SK-N-SH (cell line): ENCODE measurements around the gene TCAF1. TPM values are rescaled to one million over a fixed set of nuclear protein-coding genes. Genes with fewer than 3 reads are reported as not detected.

ENCODE experiments used
- CTCF ChIA-PET: fragments of 300-600, 350-600 bp; formaldehyde crosslinking; extraction: SDS; loops from one replicate; lab custom pipeline; 2021; lab: Yijun Ruan, JAX
- POLR2A ChIA-PET: fragments of 350-600 bp; sonication (Branson Sonifier 250); formaldehyde crosslinking; extraction: SDS; loops from one replicate; lab custom pipeline; 2020; ENCODE audit warnings: antibody characterized with exemption, inconsistent platforms; lab: Yijun Ruan, JAX
- DNase-seq: peaks from one replicate; pipeline ENCODE4 v3.0.0; 2012
- H2AFZ ChIP-seq: fragments of 200-600 bp; sonication (generic); 2 replicates; pipeline ENCODE4 v1.8.1; 2016; ENCODE audit warnings: antibody characterized with exemption, mild to moderate bottlenecking, low read depth
- H3F3A ChIP-seq: fragments of 200-600 bp; sonication (generic); replicated peaks from 2 replicates; pipeline ENCODE3; 2016; ENCODE audit warnings: antibody characterized with exemption, mild to moderate bottlenecking; ENCODE audit not compliant: insufficient read depth
- H3K27ac ChIP-seq, 2 experiments: fragments of 200-500 bp in 1 of 2; fragments of 200-600 bp in 1 of 2; sonication (Bioruptor generic) in 1 of 2; sonication (generic), shearing (Covaris generic) in 1 of 2; 2 replicates each; pipeline versions ENCODE4 v1.5.1 to v1.6.1; 2014 to 2016; ENCODE audit warnings: low read depth in 2 of 2, inconsistent platforms in 1 of 2, low read length in 1 of 2, mild to moderate bottlenecking in 1 of 2, mixed read lengths in 1 of 2
- H3K27me3 ChIP-seq: fragments of 200-600 bp; sonication (generic), shearing (Covaris generic); 2 replicates; pipeline ENCODE4 v1.6.1; 2016; ENCODE audit warnings: mixed run types; ENCODE audit not compliant: insufficient read depth
- H3K36me3 ChIP-seq, 2 experiments: fragments of 200-500 bp in 1 of 2; fragments of 200-600 bp in 1 of 2; sonication (Bioruptor generic) in 1 of 2; sonication (generic) in 1 of 2; replicated peaks in 1 of 2; 2 replicates each; pipeline versions ENCODE3 to v1.5.1; 2014 to 2016; ENCODE audit warnings: low read length in 1 of 2, mild to moderate bottlenecking in 1 of 2; ENCODE audit not compliant: insufficient read depth in 2 of 2, control insufficient read depth in 1 of 2
- H3K4me1 ChIP-seq, 2 experiments: fragments of 200-500 bp in 1 of 2; fragments of 200-600 bp in 1 of 2; sonication (Bioruptor generic) in 1 of 2; sonication (generic), shearing (Covaris generic) in 1 of 2; 2 replicates each; pipeline versions ENCODE4 v1.5.1 to v1.6.1; 2014 to 2016; ENCODE audit warnings: low read depth in 1 of 2, low read length in 1 of 2, mixed run types in 1 of 2; ENCODE audit not compliant: insufficient read depth in 2 of 2, control insufficient read depth in 1 of 2
- H3K4me2 ChIP-seq: fragments of 200-600 bp; sonication (generic), shearing (Covaris generic); 2 replicates; pipeline ENCODE4 v1.6.1; 2017; ENCODE audit warnings: mixed run types
- H3K4me3 ChIP-seq, 2 experiments: fragments of 200-500 bp in 1 of 2; fragments of 200-600 bp in 1 of 2; sonication (Bioruptor generic) in 1 of 2; sonication (generic), shearing (Covaris generic) in 1 of 2; 2 replicates each; pipeline versions ENCODE4 v1.5.1 to v1.8.1; 2014 to 2016; ENCODE audit warnings: low read depth in 2 of 2, inconsistent platforms in 1 of 2, low read length in 1 of 2, mild to moderate bottlenecking in 1 of 2, mixed read lengths in 1 of 2, moderate library complexity in 1 of 2
- H3K79me2 ChIP-seq: fragments of 200-600 bp; sonication (generic); 2 replicates; pipeline ENCODE4 v1.8.1; 2017; ENCODE audit warnings: mild to moderate bottlenecking; ENCODE audit not compliant: insufficient read depth
- H3K9ac ChIP-seq: fragments of 200-600 bp; sonication (generic); 2 replicates; pipeline ENCODE4 v1.6.1; 2017; ENCODE audit warnings: mixed run types
- H3K9me2 ChIP-seq: fragments of 200-600 bp; sonication (generic); 2 replicates; pipeline ENCODE4 v1.6.1; 2017; ENCODE audit warnings: mixed run types
- H3K9me3 ChIP-seq: fragments of 200-600 bp; sonication (generic); 2 replicates; pipeline ENCODE4 v1.6.1; 2017; ENCODE audit warnings: mixed run types, mild to moderate bottlenecking, moderate library complexity
- H4K20me1 ChIP-seq: fragments of 200-600 bp; sonication (generic); 2 replicates; pipeline ENCODE4 v1.6.1; 2017; ENCODE audit warnings: mild to moderate bottlenecking, mixed run types; ENCODE audit not compliant: insufficient read depth
- CHD2 ChIP-seq: fragments of 150-350 bp; IDR thresholded peaks from 2 replicates; pipeline ENCODE4 v1.6.1; 2018; ENCODE audit warnings: low read length; ENCODE audit not compliant: partially characterized antibody
- EP300 ChIP-seq, 2 experiments: IDR thresholded peaks; 2 replicates each; pipeline versions ENCODE4 v1.4.0 to v1.6.1; 2012; ENCODE audit warnings: borderline replicate concordance in 1 of 2, low read depth in 1 of 2, low read length in 1 of 2
- FOSL2 ChIP-seq: IDR thresholded peaks from 2 replicates; pipeline ENCODE4 v1.4.0; 2012; ENCODE audit warnings: low read depth, mild to moderate bottlenecking, moderate library complexity, borderline replicate concordance
- FOXJ3 ChIP-seq: sonication (generic); formaldehyde crosslinking; IDR thresholded peaks from 2 replicates; pipeline ENCODE4 v1.5.1; 2020; ENCODE audit warnings: mild to moderate bottlenecking, missing genetic modification reagents
- FOXM1 ChIP-seq: IDR thresholded peaks from 2 replicates; pipeline ENCODE4 v1.4.0; 2012; ENCODE audit warnings: low read depth, mild to moderate bottlenecking
- IRF3 ChIP-seq: fragments of 150-350 bp; IDR thresholded peaks from 2 replicates; pipeline ENCODE4 v1.6.1; 2016; ENCODE audit warnings: mild to moderate bottlenecking, low read depth, low read length
- JUND ChIP-seq: IDR thresholded peaks from 2 replicates; pipeline ENCODE4 v1.4.0; 2012
- POLR2AphosphoS5 ChIP-seq: IDR thresholded peaks from 2 replicates; pipeline ENCODE4 v1.6.1; 2012; ENCODE audit warnings: low read depth, low read length
- RCOR1 ChIP-seq: fragments of 150-350 bp; IDR thresholded peaks from 2 replicates; pipeline ENCODE4 v1.6.1; 2017; ENCODE audit warnings: antibody characterized with exemption, low read length
- RXRA ChIP-seq: IDR thresholded peaks from 2 replicates; pipeline ENCODE4 v1.4.0; 2012; ENCODE audit warnings: low read depth, mild to moderate bottlenecking, borderline replicate concordance
- SIN3A ChIP-seq: IDR thresholded peaks from 2 replicates; pipeline ENCODE4 v1.6.1; 2012; ENCODE audit warnings: low read depth, mild to moderate bottlenecking, low read length, moderate library complexity, borderline replicate concordance
- SMC3 ChIP-seq: IDR thresholded peaks from 2 replicates; pipeline ENCODE4 v1.6.1; 2012; ENCODE audit warnings: low read depth, low read length, improper control_type of control experiment
- TAF1 ChIP-seq: IDR thresholded peaks from 2 replicates; pipeline ENCODE4 v1.6.1; 2012; ENCODE audit warnings: low read depth, mild to moderate bottlenecking, low read length, moderate library complexity, borderline replicate concordance
- TEAD4 ChIP-seq: IDR thresholded peaks from 2 replicates; pipeline ENCODE4 v1.4.0; 2012; ENCODE audit warnings: mild to moderate bottlenecking, borderline replicate concordance; ENCODE audit not compliant: insufficient read depth
- USF2 ChIP-seq: fragments of 150-350 bp; IDR thresholded peaks from 2 replicates; pipeline ENCODE4 v1.6.1; 2017; ENCODE audit warnings: antibody characterized with exemption, low read length, low read depth, borderline replicate concordance
- WGBS: methylation state at CpG from one replicate; pipeline ENCODE4 v1.1.6; 2017; ENCODE audit warnings: low lambda C conversion rate; 5-methylcytosine and 5-hydroxymethylcytosine counted together
- polyA plus RNA-seq, 3 experiments: library from polyadenylated mRNA; depleted of rRNA; stranded (reverse); fragments of >200 nt; gene quantifications; 2 replicates each; pipeline ENCODE4 v1.2.3, GENCODE V29; 2012

The TCAF1 gene
- polyA plus RNA-seq, 1 of the 3 experiments (the other 2 are of a cell fraction) = 59.0 TPM

- Histone ChIP-seq H3K27ac (no peak overlapping the region), H3K9me2 (no peaks in the 10 kb centered on the region), H3K9me3 (no peaks in the 10 kb centered on the region), H3K4me2 (no peak overlapping the region), H3K79me2 (no peaks in the 10 kb centered on the region)
- POLR2A ChIA-PET = no interaction called here
- no peak for TF ChIP-seq IRF3
- TF ChIP-seq EP300 (IDR thresholded peaks at IDR 0.05; ENCODE audit: borderline replicate concordance in 1 of 2, low read depth in 1 of 2, low read length in 1 of 2) = no peak
- TF ChIP-seq SMC3 = no peak
- no peak for TF ChIP-seq TAF1
- no peak for TF ChIP-seq JUND
- TF ChIP-seq FOXJ3 = no peak
- no peak for TF ChIP-seq CHD2
- TF ChIP-seq USF2 = no peak
- TF ChIP-seq POLR2AphosphoS5 = no peak
- TF ChIP-seq SIN3A = no peak
- TF ChIP-seq RCOR1 = no peak
- no peak for TF ChIP-seq RXRA
- TF ChIP-seq FOXM1 = no peak
- TF ChIP-seq TEAD4 = no peak
- TF ChIP-seq FOSL2 = no peak
- TF ChIP-seq, all 33 proteins: peak for 0
- no peak overlapping the region for H3K9ac ChIP-seq
- H4K20me1 ChIP-seq = no peaks in the 10 kb centered on the region
- no peaks in the 10 kb centered on the region for H3K36me3 ChIP-seq
- CTCF ChIA-PET = no interaction called here
- WGBS = 32% methylated on average over 5 of the region's 5 CpGs
- DNase-seq = no peak
- no peak overlapping the region for H2AFZ ChIP-seq
- H3K4me3 ChIP-seq = no peak overlapping the region
- H3K4me1 ChIP-seq = peaks cover 6 to 18% of the 10 kb centered on the region in 2 experiments; a peak in 3 of 4 replicates
- H3F3A ChIP-seq = peaks cover 15% of the 10 kb centered on the region
- no peaks in the 10 kb centered on the region for H3K27me3 ChIP-seq
Observed at GRCh38 chr7:143938379-143939243, 36.6 kb upstream of the TCAF1 start.
